GM11168 (cell line): ENCODE data around the gene SEC14L2.

Source experiments
- in situ Hi-C: fragments of 300-500 bp; cut with MboI; formaldehyde crosslinking; loops from one replicate; pipeline ENCODE4 v1.12.0; 2022; ENCODE audit warnings: low sequenced_read_pairs; ENCODE audit not compliant: unreplicated experiment

The SEC14L2 gene

DNA sequence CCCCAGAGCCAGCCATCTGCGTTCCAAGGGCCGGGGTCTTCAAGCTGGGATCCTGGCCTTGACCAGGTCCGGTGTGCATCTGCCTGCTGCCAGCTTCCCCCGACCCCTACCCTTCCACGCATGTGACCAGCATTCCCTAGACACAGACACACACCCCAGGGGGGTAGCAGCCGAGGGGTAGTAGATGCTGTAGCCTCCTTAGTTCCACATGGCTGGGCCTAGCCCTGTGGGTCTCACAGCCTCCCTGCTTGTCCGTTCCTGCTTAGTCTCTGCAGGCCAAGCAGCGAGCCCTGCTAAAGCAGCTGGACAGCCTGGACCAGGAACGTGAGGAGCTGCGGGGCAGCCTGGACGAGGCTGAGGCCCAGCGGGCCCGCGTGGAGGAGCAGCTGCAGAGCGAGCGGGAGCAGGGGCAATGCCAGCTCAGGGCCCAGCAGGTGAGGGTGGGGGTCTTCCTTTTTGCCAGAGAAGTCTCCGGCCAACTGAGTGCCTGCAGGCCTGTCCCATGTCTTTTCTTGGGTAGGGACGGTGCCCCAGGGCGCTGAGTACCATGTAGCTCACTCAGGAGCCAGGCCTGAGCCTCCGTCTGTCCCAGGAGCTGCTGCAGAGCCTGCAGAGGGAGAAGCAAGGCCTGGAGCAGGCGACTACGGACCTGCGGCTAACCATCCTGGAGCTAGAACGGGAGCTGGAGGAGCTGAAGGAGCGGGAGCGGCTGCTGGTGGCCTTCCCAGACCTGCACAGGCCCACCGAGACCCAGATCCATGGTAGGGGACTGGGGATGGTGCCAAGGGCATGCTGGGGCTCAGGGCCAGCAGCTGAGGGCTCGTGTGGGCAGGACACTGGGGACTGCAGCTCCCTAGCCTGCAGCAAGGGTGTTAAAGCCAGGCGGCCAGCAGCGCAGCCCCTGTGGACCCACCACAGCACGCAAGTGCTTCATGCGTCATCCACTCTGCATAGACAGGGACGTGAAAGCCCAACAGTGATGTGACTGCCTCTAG lies 23.2 kb upstream of the SEC14L2 start:
- in situ Hi-C loops, result no loop called here

DNA sequence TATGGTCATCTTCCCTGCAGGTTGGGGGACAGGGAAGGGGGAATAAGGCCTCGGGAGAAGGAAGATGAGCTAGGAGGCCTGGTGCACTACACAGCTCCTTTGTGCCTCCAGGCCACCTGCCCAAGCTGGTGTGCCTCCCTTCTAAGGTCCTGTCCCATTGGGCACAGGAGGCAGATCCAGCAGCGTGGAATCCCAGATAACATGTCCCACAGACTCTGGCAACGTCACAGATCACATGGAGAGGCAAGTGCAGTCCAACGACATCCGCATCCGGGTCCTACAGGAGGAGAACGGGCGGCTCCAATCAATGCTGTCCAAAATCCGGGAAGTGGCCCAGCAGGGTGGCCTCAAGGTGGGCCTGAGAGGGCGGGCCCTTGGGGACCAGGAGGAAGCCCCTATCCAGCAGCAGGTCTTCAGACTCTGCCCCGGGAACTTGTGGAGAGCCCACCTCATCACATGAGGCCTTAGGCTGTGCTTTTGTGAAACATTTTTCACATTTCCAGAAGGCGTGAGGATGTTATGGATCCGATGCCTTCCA lies 21.4 kb upstream of the SEC14L2 start:
- in situ Hi-C loops, result no loop called here

DNA sequence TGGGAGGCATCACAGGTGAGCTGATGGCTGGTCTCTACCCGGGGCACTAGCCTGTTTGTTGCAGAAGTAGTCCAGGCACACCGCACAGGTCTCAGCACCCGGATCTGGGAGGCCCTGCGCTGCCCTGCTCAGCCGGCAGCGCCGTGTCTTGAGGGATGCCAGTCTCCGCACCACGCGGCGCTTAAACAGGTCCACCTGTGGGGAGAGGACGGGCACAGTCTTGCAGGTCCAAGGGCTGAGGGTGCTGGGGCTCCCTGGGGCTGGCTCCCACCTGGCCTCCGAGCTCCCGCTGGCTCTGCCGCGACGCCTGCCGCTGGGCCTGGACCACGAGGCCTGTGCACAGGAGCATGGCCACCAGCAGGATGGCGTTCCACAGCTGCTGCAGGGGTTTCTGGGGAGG lies 16.8 kb upstream of the SEC14L2 start:
- in situ Hi-C loops, result no loop called here

DNA sequence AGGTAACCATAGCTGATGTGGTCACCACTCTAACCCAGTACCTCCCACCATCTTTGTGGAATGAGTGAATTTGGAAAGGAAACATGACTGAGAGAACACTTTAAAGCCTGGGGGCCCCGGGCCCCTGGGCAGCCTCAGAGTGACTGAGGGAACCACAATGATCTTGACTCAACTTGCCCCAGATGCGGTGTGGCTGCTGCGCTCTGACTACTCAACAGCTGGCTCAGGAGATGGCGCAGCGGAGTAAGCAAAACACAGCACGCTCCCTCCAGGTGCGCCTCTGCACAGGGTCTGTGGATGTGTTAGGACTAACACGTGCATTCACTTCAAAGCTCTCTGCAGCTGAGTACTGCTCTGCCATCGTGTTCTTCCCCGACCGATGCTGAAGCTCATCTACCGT lies 15.6 kb upstream of the SEC14L2 start:
- in situ Hi-C loops, result no loop called here

DNA sequence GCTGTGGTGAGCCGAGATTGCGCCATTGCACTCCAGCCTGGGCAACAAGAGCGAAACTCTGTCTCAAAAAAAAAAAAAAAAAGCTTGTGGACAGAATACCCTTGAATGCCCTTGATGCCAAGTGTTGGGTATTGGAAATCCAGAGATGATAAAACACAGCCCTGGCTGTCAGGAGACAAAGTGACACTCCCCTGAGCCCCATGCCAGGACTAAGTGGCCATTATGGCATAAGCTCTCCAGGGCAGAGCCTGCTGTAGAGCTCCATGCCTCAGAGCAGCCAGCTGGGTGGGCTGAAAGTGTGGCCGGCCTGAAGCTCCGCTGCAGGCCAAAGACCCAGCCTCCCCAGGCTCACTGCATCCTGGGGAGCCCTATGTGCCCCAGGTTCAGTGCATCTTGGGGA lies 14.5 kb upstream of the SEC14L2 start:
- in situ Hi-C loops, result no loop called here

DNA sequence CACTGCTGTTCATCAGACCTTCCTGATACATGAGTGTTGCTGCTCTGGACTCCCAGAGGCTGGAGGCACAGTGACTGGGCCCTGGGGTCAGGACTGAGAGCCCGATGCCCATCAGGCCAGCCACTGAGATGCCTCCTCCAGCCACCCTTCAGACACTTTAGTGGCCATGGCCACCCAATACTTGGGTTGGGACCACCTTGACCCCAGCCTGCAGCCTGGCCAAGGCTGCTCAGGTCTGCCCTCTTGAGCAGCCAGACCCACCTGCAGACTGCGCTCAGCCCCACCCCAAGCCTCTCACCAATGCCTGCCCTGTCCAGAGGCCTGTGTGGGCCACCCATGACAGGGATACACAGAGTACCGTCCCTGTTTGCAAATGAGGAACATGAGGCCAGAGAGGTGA lies 13.8 kb upstream of the SEC14L2 start:
- in situ Hi-C loops, result no loop called here

DNA sequence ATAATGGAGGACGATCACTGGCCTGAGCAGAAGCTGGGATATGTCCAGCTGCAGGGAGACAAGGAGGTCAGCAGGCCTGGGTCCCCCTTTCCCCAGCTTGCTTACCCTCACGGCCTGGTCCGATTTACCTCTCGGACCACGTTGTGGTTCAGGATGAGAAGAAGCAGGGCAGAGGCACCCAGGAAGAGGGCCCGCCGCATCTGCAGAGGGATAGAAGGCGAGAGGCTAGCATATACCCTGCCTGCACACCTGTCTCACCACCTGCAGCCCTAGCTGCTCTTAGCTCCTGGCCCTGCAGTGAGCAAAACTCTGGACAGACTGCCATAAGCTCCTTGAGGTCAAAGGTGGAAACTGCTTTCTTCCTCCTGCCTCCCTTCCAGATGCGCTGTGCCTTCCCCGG lies 10.9 kb upstream of the SEC14L2 start:
- in situ Hi-C loops, result loop anchor here (5.0 kb wide), 1 partner anchor 99 kb away; the partner anchor contains the start of gene CASTOR1

DNA sequence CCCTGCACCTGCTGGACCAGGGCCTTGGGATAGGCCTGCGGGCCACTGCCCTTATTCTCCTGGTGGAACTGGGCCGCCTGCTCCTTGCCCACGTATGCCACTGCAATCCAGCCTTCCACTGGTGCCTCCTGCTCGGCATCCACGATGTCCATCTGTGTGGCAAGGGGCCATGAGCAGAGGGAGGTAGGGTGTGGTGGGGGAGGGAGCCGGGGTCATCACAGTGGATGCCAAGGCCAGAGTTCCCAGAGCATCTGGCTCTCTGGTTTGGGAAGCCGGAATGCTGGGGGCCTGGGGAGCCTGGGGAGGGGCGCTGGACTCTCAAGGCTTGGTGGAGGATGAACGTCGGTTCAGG lies 10.2 kb upstream of the SEC14L2 start:
- in situ Hi-C loops, result loop anchor here (5.0 kb wide), 1 partner anchor 99 kb away; the partner anchor contains the start of gene CASTOR1

DNA sequence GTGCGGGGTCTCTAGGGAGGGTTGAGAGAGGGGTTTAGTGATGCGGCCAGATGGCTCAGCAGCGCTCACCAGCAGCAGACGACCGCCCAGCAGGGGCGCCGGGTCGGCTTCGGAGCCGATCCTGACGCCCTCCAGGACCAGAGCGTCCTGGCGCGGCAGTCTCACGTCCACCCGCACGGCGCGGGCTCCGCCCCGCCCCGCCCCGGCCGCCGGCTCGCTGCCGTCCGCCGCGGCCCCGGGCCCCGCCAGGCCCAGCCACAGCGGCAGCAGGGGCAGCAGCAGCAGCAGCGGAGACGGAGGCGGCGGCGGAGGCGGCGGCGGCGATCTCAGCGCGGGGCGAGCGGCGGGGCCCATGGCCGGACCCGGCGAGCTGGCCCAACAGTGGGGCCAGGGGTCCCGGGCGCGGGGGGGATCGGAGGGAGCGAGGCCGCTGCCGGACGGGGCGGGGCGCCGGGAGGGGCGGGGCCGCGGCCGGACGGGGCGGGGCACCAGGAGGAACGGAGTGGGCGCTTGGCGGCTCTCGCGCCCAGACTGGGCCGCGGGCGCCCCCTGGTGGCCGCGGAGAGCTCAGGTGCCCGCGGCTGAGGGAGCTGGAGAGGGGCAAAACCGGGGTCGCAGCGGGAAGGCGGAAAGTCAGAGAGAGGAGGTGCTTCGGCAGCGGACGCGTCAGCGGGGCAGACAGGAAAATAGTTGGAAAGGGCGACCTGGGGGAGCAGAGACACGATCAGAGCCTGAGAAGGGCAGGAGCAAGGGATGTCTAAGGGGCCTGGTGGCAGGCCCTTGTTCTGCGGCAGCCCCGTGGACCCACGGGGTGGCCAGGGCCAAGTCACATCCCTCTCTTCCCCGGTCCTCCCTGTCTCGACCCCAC lies 9.6 kb upstream of the SEC14L2 start, which contains the start of gene RNF215:
RNF215 (minus strand) TSS at position 452 of the 868 bp plus-strand sequence; CDS start at position 354, 98 bp downstream.
- in situ Hi-C loops, result loop anchor here (5.0 kb wide), 1 partner anchor 100 kb away; the partner anchor contains the start of gene CASTOR1

DNA sequence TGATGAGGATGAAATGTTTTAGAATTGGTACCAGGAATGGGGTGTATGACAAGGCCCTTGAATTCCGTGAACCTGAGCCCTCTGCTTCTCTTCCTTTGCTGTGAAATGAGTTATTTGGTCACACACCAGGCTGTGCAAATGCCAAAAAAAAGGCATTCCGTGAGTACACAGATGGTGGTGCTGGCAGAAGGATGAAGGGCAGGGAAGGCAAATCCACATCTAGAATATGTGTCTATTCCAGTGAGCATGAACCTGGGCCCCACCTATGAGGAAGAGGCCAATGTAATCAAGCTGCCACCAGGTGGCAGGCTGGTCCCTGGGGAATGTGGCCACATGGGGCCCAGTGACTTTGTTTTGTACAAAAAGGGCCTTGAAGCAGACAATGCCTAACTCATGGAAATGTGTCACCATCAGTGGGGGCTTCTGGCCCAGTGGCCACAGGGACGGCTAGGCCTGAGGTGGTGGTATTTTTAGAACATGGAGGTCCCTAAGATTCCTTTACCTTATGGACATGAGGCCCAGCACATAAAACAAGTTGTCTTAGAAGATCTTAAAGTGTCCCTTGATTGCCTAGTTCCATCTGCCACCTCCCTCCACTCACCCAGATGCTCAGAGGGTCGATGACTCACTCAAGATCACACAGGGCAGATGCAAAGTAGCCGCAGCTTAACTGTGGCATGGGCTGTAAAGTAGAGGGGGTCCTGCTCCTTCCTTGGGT lies 5.7 kb upstream of the SEC14L2 start:
- in situ Hi-C loops, result loop anchor here (10.0 kb wide), 1 partner anchor 286 kb away; no protein-coding TSS in a partner anchor

DNA sequence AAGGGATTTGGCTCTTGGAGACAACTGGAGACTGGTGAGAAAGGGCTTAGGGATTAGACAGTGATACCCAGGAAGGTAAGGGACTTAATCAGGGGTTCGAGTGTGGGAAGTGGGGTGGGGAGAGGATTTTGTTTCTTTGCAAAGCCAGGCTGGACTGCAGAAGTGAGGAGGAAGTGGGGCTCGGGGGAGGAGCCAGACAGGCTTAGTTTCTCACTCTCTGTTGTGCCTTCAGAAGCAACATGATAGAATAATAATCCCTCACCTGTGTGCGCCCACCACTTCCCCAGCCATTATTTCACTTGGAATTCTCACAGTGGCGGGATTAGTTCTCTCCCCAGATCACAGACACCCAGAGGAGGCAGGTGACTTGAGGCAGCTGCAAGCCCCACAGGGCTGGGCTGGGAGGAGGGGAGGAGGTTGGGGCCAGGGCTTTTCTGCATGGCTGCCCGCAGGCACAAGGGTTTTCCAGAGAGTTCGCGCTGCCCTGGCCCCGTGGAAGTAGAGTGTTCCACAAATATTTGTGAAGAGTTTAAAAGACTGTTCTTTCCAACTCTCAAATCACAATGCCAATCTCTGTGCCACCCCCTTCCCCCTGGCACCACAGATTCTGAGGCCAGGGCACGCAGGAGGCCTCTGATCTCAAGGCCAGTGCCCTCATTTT lies 4.0 kb upstream of the SEC14L2 start:
- in situ Hi-C loops, result loop anchor here (10.0 kb wide), 1 partner anchor 288 kb away; no protein-coding TSS in a partner anchor

DNA sequence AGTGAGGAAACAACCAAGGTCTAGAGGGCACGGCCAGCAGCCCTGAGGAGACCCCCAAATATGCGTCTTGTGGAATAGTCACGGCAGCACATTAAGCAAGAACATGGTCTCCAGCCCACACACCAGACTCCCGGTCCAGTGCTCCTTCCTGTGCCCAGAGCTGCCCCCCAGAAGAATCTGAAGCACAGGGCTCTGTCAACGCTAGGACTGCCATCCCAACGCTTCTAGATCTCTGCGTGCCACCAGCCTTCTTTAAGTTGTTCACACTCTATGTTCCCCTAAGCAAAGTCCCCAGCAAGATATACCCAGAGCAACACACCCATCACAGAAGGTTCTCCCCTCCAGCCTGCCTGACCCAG lies 3.5 kb upstream of the SEC14L2 start:
- in situ Hi-C loops, result loop anchor here (10.0 kb wide), 1 partner anchor 288 kb away; no protein-coding TSS in a partner anchor

DNA sequence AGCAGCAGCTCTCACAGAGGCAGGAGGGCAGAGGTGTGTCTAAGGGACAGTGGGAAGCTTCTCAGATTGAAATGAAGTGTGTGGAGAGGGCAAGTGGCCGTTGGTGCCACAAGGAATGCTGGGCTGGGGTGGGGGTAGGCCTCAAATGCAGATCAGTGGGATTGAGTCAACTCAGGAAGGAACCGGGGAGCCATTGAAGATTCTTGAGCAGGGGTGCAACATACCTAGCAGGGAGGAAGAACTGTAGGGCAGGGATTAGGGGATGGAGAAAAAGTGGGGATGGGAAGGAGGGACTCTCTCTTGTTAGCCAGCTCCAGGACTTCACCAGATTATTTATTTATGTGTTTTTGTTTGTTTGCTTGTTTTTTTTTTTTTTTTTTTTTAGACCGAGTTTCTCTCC lies 2.9 kb upstream of the SEC14L2 start:
- in situ Hi-C loops, result loop anchor here (10.0 kb wide), 1 partner anchor 289 kb away; no protein-coding TSS in a partner anchor

DNA sequence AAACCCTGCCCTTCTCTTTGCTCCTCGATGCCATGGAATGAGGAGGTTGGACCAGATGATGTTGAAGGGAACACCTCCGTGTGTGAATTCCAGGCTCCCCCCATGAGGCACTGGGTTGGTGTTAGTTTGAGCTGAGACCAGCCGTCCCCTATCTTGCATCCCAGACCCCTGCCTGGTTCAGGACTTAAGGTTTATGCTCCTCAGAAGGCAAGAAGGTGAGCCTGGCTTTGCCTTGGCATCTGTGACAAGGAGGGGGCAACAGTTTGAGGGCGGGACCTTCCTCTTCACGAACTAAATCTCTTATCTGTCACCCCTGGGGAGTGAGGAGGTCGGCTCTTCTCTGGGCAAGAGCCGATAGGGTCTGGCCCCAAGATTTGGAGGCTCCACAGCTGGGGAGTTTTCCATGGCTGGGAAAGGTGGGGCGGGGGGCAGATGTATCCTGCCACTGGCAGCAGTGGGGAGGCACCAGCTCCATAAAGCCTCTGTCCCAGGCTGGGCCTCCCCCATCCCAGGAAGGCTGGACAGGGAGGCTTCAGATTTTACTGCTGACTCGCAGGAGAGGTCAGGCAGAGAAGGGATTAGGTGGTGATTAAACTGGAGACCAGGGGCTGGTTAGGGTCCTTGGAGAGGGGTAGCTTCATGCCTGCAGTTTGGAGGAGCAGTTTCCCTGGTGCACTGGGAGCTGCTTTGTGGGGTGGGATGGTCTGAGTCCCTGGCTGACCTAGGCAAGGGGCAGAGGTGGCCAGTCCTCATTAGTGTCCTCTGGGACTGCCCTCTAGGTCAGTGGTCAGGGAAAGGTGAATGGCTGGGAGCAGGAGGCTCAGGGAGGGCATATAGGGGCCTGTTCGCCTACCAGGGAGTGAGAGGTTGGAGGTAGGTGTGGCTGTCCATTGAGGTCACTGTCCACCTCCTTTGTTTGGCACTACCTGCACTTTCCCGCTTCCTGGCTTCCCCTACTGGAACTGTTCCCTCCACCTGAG lies 1.1 kb downstream of the SEC14L2 start:
- in situ Hi-C loops, result loop anchor here (10.0 kb wide), 1 partner anchor 293 kb away; no protein-coding TSS in a partner anchor

DNA sequence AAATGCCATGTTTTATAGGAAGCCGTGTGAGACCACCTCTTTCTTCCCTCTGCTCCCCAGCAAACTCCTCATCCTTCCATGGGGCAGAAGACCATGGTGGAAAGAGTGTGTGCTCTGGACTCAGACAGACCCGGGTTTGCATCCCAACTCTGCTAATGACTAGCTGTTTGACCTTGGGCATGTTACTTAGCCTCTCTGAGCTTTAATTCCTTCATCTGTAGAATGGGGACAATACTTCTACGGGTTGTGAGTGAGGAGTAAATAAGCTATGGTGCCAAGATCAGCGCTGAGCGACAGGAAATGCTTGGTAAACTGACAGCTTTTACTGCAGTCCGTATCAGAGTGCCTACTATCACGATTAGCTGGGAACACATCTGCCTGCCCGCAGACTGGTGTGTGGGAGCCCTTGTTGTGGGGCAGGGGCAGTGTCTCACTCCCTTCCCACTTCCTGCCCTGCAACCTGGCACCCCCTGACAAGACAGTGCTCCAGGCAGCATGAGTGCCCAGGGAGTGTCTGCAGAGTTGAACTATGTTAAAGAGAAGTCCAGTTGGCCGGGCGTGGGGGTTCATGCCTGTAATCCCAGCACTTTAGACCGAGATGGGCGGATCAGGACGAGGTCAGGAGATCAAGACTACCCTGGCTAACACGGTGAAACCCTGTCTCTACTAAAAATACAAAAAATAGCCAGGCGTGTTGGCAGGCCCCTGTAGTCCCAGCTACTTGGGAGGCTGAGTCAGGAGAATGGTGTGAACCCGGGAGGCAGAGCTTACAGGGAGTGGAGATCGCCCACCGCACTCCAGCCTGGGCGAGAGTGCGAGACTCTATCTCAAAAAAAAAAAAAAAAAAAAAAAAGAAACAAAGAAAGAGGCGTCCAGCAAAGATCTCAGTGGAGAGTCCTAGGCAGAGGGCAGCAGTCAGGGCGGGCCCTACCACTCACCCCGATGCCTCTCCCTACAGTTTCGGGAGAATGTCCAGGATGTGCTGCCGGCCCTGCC lies 2.2 kb downstream of the SEC14L2 start:
- in situ Hi-C loops, result loop anchor here (10.0 kb wide), 1 partner anchor 294 kb away; no protein-coding TSS in a partner anchor

DNA sequence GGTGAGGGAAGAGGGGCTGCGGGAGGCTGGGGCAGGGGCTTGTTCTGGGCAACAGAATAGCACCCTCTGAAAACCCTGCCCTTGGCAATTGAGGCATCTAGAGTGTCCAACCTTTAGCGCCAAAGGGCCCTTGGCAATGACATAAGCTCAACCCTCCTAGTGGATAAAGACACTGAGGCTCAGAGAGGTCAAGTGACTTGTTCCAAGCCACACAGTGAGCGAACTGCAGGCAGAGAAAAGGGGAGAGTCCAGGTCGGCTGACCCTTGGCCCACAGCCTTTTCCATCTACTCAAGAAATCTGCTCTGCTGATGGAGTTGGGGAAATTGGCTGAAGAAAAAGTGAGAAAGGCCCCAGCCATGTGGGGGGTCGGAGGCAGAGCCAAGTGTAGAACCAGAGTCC lies 2.9 kb downstream of the SEC14L2 start:
- in situ Hi-C loops, result loop anchor here (10.0 kb wide), 1 partner anchor 295 kb away; no protein-coding TSS in a partner anchor

DNA sequence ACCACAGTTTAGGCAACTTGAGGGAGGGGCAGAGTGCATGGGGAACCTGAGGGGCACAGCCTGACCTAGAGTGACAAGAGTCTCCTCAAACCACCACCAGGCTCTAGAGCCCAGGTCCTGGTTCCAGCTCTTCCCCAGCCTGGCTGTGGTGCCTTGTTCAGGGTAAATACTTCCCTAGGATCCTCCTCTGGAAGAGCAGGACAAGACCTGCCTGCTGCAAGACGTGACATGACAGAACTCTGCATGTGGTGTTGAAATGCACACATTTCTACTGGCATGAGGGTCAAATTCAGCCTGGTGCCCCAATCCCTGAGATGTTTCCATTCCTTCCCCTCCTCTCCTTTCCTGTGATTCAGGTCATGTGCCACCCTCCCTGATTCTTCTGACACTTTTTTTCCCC lies 3.3 kb downstream of the SEC14L2 start:
- in situ Hi-C loops, result no loop called here
